ENCODE results near the gene C9orf50. TPM values are rescaled to one million over a fixed set of nuclear protein-coding genes. Genes with fewer than 3 reads are reported as not detected.

The C9orf50 gene
- total RNA-seq, 4 donors from 2014 or later = not detected

DNA sequence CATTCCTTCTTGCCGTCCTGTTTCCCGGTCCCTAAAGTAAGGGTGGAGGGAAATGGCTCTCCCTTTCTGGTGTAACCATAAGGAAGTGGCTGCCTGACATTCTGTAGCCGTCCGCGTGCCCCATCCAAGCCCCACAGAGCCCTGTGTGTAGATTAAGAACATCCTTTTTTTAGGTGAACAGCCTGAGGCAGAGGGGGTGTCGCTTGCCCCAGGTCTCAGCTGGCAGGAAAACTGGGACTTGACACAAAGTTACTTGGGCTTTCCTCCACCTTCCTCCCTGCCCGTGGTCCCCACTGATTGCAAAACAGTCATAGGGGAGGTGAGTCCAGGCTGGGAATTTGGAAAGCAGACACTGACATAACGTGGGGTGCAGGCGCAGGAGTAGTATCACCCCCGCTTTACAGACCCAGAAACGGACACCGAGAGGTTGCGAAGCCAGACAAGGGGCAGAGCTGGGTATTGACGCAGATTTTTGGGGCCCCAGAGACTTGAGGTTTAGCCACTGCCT is 22.8 kb downstream of the C9orf50 start:
- no peak for TF ChIP-seq CTCF (IDR thresholded peaks at IDR 0.05; ENCODE audit: low read depth)

DNA sequence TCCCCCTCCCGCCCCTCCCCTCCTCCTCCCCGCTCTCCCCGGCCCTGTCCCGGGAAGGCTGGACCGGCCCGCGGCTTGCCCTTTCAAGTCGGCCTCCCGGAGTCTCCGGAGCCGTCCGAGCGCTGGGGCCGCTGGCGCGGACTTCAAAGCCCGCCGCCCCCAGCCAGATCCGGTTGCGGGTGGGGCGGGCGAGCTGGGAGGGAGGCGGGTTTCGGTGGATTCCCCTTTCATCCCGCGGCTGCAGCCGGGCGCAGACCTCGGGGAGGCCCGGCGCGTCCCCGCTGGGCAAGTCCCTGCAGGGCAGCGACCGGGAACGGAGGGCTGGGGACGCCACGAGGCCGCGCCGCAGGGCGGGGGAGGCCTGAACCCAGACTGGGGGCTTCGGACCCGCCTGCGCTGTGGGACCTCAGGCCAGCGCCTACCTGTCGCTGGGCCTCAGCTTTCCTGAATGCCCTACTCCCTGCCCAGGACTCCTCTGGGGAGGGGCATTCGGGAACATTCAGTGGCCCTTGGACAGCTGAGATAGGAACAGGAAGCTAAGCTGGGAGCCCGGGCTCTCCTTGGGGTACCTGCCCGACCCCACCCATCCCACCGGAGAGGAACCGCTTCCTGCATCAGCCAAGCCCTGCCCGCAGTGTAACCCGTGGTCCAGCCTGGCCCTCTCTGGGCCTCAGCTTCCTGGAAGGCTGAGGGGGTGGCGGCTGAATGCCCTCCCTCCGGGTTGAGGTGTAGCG is 23.4 kb downstream of the C9orf50 start:
- TF ChIP-seq CTCF (IDR thresholded peaks at IDR 0.05; ENCODE audit: low read depth) = no peak

DNA sequence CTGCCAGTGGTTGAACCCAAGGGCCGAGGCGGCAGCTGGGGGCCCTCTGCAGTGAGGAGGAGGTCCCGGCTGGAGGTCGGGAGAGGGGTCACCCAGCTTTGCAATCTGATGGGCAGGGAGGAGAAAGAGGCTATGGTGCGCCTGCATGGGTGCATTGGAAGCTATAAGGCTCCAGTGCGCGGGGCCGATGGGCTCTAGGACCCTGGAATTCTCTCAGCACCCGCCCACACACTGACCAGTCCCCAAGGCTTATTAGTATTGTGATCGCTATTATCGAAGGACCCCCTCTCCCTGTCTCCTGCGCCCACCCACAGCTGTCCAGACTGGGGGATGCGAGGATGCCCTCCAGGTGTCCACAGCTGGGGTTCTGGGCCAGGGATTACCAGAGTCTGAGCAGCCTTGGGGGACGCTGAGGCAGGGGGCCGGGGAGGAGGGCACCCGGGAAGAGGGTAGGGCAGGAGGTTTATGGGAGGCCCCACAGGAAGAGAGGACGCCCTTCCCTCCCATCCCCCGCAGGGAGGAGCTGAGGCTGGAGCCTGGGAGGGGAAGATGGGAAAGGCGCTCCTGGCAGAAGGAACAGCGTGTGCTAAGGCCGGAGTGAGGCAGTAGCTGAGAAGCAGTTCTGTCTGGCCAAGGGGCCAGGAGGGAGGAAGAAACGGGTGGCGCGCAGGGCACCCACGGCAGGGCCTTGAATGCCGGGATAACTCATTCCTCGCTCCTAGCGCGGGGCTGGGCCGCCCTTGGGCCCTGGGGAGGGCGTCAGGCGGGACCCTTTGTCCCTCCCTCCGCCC is 24.2 kb downstream of the C9orf50 start:
- TF ChIP-seq CTCF (IDR thresholded peaks at IDR 0.05; ENCODE audit: low read depth) = no peak

GRCh38 chr9:129595903-129596540 is 24.9 kb downstream of the C9orf50 start:
- no peak for TF ChIP-seq CTCF (IDR thresholded peaks at IDR 0.05; ENCODE audit: low read depth)

GRCh38 chr9:129595311-129595741 is 25.6 kb downstream of the C9orf50 start:
- no peak for TF ChIP-seq CTCF (IDR thresholded peaks at IDR 0.05; ENCODE audit: low read depth)

- TF ChIP-seq CTCF (IDR thresholded peaks at IDR 0.05; ENCODE audit: low read depth) = no peak
These were observed 26.3 kb downstream of the C9orf50 start for GRCh38 chr9:129594632-129595031.

GRCh38 chr9:129591916-129592315 is 29.0 kb downstream of the C9orf50 start:
- TF ChIP-seq CTCF (IDR thresholded peaks at IDR 0.05; ENCODE audit: low read depth) = no peak

Measured in subcutaneous adipose tissue (tissue), 4 donors.